K562 (cell line): ENCODE data around the gene PGAP2. TPM values are rescaled to one million over a fixed set of nuclear protein-coding genes. Genes with fewer than 3 reads are reported as not detected.
A peak's percentile ranks its signal among the peaks of the same experiment; 100 is the strongest.

Experiments
- CBX8 ChIP-seq: fragments of 200-600 bp; sonication (generic); IDR thresholded peaks from 2 replicates; pipeline ENCODE4 v1.6.1; 2012; ENCODE audit warnings: borderline replicate concordance, mixed run types, low read depth, mild to moderate bottlenecking, moderate library complexity, mixed read lengths, low read length, control low read depth, inconsistent platforms; ENCODE audit not compliant: poor library complexity, severe bottlenecking; ENCODE audit errors: extremely low read depth
- ELF2 ChIP-seq: fragments of 250-450 bp; sonication (Bioruptor Pico); IDR thresholded peaks from 2 replicates; pipeline ENCODE4 v1.5.0; 2021; ENCODE audit warnings: mild to moderate bottlenecking
- LARP7 ChIP-seq: fragments of 450-650 bp; IDR thresholded peaks from 2 replicates; pipeline ENCODE4 v1.6.1; 2016
- MEF2A ChIP-seq: IDR thresholded peaks from 2 replicates; pipeline ENCODE4 v1.6.1; 2011; ENCODE audit warnings: low read depth, mild to moderate bottlenecking, low read length, moderate library complexity; ENCODE audit not compliant: control insufficient read depth
- NBN ChIP-seq: fragments of 450-650 bp; IDR thresholded peaks from 2 replicates; pipeline ENCODE4 v1.6.1; 2016; ENCODE audit warnings: low read depth, mild to moderate bottlenecking
- NRF1 ChIP-seq, 2 experiments: fragments of 450-650 bp; IDR thresholded peaks in 1 of 2; conservative IDR thresholded peaks in 1 of 2; 2 replicates each; pipeline ENCODE4 v1.6.1; 2014; ENCODE audit warnings: mild to moderate bottlenecking in 2 of 2
- PCBP1 ChIP-seq: fragments of 200-400 bp; formaldehyde crosslinking; IDR thresholded peaks from 2 replicates; pipeline ENCODE4 v1.6.1; 2018; ENCODE audit warnings: mild to moderate bottlenecking, low read depth, low read length; ENCODE audit not compliant: poor library complexity, severe bottlenecking
- POLR3G ChIP-seq: IDR thresholded peaks from 2 replicates; pipeline ENCODE4 v1.6.1; 2011; ENCODE audit not compliant: insufficient read length, insufficient replicate concordance; ENCODE audit errors: extremely low read depth
- RBM34 ChIP-seq: fragments of 200-400 bp; formaldehyde crosslinking; IDR thresholded peaks from 2 replicates; pipeline ENCODE4 v1.6.1; 2018; ENCODE audit warnings: low read length, borderline replicate concordance; ENCODE audit not compliant: insufficient read depth
- SOX6 ChIP-seq: fragments of 450-650 bp; IDR thresholded peaks from 2 replicates; pipeline ENCODE4 v1.6.1; 2014; ENCODE audit warnings: mild to moderate bottlenecking
- ZBTB7A ChIP-seq: IDR thresholded peaks from 2 replicates; pipeline ENCODE4 v1.6.1; 2011; ENCODE audit warnings: low read depth, mild to moderate bottlenecking, low read length, moderate library complexity, borderline replicate concordance; ENCODE audit not compliant: control insufficient read depth
- ZC3H11A ChIP-seq: IDR thresholded peaks from 2 replicates; pipeline ENCODE4 v1.6.1; 2012; ENCODE audit warnings: low read depth, low read length, improper control_type of control experiment
- ZNF551 ChIP-seq: fragments of 250-450 bp; sonication (Bioruptor Pico); IDR thresholded peaks from 2 replicates; pipeline ENCODE4 v1.5.0; 2021; ENCODE audit warnings: mild to moderate bottlenecking, moderate library complexity
- ZNF561 ChIP-seq: fragments of 450-650 bp; formaldehyde crosslinking; conservative IDR thresholded peaks from 2 replicates; pipeline ENCODE4 v1.4.0; 2020; ENCODE audit warnings: mild to moderate bottlenecking, moderate library complexity
- ZNF668 ChIP-seq: fragments of 250-450 bp; sonication (Bioruptor Pico); IDR thresholded peaks from 2 replicates; pipeline ENCODE4 v1.8.0; 2022; ENCODE audit warnings: mild to moderate bottlenecking, inconsistent platforms
- ZNF696 ChIP-seq: fragments of 250-450 bp; sonication (Bioruptor Pico); conservative IDR thresholded peaks from 2 replicates; pipeline ENCODE4 v1.4.0; 2020; ENCODE audit warnings: mild to moderate bottlenecking, moderate library complexity
- ZNF785 ChIP-seq: fragments of 250-450 bp; sonication (Bioruptor Pico); IDR thresholded peaks from 2 replicates; pipeline ENCODE4 v1.4.0; 2020; ENCODE audit warnings: mild to moderate bottlenecking
- polyA plus RNA-seq, 8 experiments: library from polyadenylated mRNA; depleted of rRNA in 4 of 8; stranded (reverse) in 5 of 8; unstranded in 3 of 8; fragments of >200 nt; fragmentation: Nextera tagmentation in 2 of 8; fragmentation: Illumina TruSeq in 1 of 8; extraction: Ambion mirVana in 2 of 8; extraction: Trizol in 1 of 8; gene quantifications; 2 replicates each; pipeline versions ENCODE4 v1.2.1 to v1.2.3, GENCODE V29; 2011 to 2014; ENCODE audit warnings: inconsistent platforms in 1 of 8, missing spikeins in 1 of 8
- total RNA-seq, 7 experiments: library from RNA; depleted of rRNA in 6 of 7; stranded (reverse); fragments of >200 nt in 6 of 7; fragmentation: Illumina TruSeq in 2 of 7; extraction: Trizol in 2 of 7; gene quantifications; 2 replicates each; pipeline versions ENCODE4 v1.2.1 to v1.2.3, GENCODE V29; 2011 to 2021; ENCODE audit warnings: low replicate concordance in 1 of 7
- TF ChIP-seq, protein P1 (sequence below): sonication (generic); formaldehyde crosslinking; IDR thresholded peaks from 2 replicates; pipeline ENCODE4 v1.9.0; 2022; ENCODE audit warnings: mild to moderate bottlenecking, missing genetic modification reagents
- TF ChIP-seq, protein P2 (sequence below): fragments of 200-600 bp; sonication (generic); IDR thresholded peaks from one replicate; pipeline ENCODE4 v1.6.1; 2012; ENCODE audit warnings: mild to moderate bottlenecking, low read depth, low read length, inconsistent platforms

Gene PGAP2
- total and polyA plus RNA-seq, 9 of the 15 experiments (the other 6 are each of a cell fraction or from before 2014, with no cell fraction given) = 17.9 to 47.2 (median 33.7) TPM

DNA sequence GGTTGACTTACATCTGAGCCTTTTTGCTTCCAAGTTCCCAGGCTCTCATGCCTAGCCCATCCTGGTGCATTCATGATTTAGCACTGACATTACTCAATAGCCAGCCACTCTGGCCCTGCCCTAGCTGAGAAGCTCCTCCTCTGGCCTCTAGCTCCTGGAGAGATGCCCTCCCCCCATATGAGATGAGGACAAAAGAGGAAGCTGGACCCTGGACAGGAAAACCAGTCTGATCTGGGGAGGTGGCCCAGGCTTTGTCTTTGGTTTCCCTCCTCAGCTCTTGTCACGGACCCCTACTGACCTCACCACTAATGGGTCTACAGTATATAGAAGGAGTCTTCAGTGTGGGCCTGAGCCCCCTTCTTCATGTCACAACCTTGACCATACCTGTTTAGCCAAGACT, 29.4 kb downstream of the PGAP2 start (continued):
- TF ChIP-seq, protein P1, sequence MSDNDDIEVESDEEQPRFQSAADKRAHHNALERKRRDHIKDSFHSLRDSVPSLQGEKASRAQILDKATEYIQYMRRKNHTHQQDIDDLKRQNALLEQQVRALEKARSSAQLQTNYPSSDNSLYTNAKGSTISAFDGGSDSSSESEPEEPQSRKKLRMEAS (CRISPR knock-in tag) = no peak
- no peak for TF ChIP-seq ZC3H11A
- TF ChIP-seq ELF2 (CRISPR knock-in tag) = no peak
- no peak for TF ChIP-seq RBM34
- no peak for TF ChIP-seq ZNF551 (CRISPR knock-in tag)
- TF ChIP-seq ZNF561 (CRISPR knock-in tag) = no peak
- TF ChIP-seq NBN = no peak
- TF ChIP-seq, protein P2, sequence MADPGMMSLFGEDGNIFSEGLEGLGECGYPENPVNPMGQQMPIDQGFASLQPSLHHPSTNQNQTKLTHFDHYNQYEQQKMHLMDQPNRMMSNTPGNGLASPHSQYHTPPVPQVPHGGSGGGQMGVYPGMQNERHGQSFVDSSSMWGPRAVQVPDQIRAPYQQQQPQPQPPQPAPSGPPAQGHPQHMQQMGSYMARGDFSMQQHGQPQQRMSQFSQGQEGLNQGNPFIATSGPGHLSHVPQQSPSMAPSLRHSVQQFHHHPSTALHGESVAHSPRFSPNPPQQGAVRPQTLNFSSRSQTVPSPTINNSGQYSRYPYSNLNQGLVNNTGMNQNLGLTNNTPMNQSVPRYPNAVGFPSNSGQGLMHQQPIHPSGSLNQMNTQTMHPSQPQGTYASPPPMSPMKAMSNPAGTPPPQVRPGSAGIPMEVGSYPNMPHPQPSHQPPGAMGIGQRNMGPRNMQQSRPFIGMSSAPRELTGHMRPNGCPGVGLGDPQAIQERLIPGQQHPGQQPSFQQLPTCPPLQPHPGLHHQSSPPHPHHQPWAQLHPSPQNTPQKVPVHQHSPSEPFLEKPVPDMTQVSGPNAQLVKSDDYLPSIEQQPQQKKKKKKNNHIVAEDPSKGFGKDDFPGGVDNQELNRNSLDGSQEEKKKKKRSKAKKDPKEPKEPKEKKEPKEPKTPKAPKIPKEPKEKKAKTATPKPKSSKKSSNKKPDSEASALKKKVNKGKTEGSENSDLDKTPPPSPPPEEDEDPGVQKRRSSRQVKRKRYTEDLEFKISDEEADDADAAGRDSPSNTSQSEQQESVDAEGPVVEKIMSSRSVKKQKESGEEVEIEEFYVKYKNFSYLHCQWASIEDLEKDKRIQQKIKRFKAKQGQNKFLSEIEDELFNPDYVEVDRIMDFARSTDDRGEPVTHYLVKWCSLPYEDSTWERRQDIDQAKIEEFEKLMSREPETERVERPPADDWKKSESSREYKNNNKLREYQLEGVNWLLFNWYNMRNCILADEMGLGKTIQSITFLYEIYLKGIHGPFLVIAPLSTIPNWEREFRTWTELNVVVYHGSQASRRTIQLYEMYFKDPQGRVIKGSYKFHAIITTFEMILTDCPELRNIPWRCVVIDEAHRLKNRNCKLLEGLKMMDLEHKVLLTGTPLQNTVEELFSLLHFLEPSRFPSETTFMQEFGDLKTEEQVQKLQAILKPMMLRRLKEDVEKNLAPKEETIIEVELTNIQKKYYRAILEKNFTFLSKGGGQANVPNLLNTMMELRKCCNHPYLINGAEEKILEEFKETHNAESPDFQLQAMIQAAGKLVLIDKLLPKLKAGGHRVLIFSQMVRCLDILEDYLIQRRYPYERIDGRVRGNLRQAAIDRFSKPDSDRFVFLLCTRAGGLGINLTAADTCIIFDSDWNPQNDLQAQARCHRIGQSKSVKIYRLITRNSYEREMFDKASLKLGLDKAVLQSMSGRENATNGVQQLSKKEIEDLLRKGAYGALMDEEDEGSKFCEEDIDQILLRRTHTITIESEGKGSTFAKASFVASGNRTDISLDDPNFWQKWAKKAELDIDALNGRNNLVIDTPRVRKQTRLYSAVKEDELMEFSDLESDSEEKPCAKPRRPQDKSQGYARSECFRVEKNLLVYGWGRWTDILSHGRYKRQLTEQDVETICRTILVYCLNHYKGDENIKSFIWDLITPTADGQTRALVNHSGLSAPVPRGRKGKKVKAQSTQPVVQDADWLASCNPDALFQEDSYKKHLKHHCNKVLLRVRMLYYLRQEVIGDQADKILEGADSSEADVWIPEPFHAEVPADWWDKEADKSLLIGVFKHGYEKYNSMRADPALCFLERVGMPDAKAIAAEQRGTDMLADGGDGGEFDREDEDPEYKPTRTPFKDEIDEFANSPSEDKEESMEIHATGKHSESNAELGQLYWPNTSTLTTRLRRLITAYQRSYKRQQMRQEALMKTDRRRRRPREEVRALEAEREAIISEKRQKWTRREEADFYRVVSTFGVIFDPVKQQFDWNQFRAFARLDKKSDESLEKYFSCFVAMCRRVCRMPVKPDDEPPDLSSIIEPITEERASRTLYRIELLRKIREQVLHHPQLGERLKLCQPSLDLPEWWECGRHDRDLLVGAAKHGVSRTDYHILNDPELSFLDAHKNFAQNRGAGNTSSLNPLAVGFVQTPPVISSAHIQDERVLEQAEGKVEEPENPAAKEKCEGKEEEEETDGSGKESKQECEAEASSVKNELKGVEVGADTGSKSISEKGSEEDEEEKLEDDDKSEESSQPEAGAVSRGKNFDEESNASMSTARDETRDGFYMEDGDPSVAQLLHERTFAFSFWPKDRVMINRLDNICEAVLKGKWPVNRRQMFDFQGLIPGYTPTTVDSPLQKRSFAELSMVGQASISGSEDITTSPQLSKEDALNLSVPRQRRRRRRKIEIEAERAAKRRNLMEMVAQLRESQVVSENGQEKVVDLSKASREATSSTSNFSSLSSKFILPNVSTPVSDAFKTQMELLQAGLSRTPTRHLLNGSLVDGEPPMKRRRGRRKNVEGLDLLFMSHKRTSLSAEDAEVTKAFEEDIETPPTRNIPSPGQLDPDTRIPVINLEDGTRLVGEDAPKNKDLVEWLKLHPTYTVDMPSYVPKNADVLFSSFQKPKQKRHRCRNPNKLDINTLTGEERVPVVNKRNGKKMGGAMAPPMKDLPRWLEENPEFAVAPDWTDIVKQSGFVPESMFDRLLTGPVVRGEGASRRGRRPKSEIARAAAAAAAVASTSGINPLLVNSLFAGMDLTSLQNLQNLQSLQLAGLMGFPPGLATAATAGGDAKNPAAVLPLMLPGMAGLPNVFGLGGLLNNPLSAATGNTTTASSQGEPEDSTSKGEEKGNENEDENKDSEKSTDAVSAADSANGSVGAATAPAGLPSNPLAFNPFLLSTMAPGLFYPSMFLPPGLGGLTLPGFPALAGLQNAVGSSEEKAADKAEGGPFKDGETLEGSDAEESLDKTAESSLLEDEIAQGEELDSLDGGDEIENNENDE = no peak
- no peak for TF ChIP-seq POLR3G
- TF ChIP-seq CBX8 = no peak
- TF ChIP-seq ZBTB7A = peak; percentile 34; the same call in 1 of the 2 replicates
- no peak for TF ChIP-seq ZNF696
- no peak for TF ChIP-seq PCBP1
- no peak for TF ChIP-seq LARP7
- peak; percentile 71; the same call in 1 of the 2 replicates for TF ChIP-seq SOX6
- TF ChIP-seq ZNF668 (CRISPR knock-in tag) = no peak
- TF ChIP-seq ZNF785 (CRISPR knock-in tag) = no peak
- no peak for TF ChIP-seq MEF2A
- TF ChIP-seq NRF1 (conservative IDR thresholded peaks at IDR 0.05 in 1 of 2, IDR thresholded peaks at IDR 0.05 in 1 of 2) = peak in 1 of 2 experiments; percentile 36; a peak in 1 of 4 replicates
